C4-2B (cell line): ENCODE data around the gene CCDC167.

Source experiments
- ZFX ChIP-seq: fragments of 450-650 bp; IDR thresholded peaks from 2 replicates; pipeline ENCODE4 v1.6.1; 2017
- TF ChIP-seq, protein P1 (sequence below): fragments of 450-650 bp; conservative IDR thresholded peaks from 2 replicates; pipeline ENCODE4 v1.5.1; 2017; ENCODE audit warnings: mild to moderate bottlenecking

DNA sequence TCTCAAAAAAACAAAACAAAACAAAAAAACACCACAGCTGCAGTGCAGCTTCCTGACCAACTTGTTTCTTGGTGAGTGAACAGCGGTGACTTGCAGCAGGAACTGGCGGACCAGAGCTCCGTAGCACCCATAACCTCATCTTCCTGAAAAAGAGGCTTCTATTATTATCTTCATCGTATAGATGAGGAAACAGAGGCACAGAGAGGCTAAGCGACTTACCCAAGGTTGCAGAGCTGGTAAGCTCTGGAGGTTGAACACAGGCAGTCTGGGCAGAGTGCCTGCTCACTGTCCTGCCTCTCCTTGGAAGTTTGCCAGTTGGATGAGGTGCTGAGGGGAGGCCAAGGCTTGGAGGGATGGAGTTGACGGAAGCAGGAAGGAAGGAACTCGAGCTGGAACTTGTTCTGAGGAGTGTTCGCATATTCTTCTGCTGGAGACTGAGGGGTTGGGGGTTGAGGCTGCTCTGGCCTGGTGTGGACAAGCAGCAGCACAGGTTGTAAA is 47.9 kb upstream of the CCDC167 start:
- TF ChIP-seq, protein P1, sequence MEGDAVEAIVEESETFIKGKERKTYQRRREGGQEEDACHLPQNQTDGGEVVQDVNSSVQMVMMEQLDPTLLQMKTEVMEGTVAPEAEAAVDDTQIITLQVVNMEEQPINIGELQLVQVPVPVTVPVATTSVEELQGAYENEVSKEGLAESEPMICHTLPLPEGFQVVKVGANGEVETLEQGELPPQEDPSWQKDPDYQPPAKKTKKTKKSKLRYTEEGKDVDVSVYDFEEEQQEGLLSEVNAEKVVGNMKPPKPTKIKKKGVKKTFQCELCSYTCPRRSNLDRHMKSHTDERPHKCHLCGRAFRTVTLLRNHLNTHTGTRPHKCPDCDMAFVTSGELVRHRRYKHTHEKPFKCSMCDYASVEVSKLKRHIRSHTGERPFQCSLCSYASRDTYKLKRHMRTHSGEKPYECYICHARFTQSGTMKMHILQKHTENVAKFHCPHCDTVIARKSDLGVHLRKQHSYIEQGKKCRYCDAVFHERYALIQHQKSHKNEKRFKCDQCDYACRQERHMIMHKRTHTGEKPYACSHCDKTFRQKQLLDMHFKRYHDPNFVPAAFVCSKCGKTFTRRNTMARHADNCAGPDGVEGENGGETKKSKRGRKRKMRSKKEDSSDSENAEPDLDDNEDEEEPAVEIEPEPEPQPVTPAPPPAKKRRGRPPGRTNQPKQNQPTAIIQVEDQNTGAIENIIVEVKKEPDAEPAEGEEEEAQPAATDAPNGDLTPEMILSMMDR, result no peak
- no peak for TF ChIP-seq ZFX
